ENCODE data around the gene CMTM8.

CMTM8 gene

DNA sequence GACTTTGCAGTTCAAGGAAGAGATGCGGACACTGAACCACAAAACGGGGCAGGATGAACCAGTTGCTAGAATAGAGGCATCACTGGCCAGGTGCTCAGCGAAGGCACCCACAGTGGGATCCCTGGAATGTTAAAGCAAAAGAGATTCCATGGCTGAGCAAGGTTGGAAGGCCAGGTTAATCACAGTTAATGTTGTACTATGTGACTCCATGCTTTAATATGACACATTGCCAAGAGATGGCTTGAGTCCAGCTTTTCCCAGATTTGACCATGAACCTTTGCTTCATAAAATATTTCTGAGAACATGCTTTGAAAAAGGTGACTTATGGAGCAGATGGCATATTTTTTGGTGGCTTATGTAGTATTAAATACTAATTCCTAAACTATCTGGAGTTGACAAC, 77.0 kb downstream of the CMTM8 start:
- H3K27me3 ChIP-seq (ENCODE audit: control insufficient read depth, insufficient read depth, low read length): no peaks in the 10 kb centered on the region
- H3K4me1 ChIP-seq (ENCODE audit: control insufficient read depth, insufficient read depth, low read length): no peaks in the 10 kb centered on the region
- no peaks in the 10 kb centered on the region for H3K36me3 ChIP-seq (ENCODE audit: control insufficient read depth, insufficient read depth, low read length)
- H3K9ac ChIP-seq (ENCODE audit: low read length): no peak overlapping the region
- H3K4me3 ChIP-seq (ENCODE audit: low read length): no peak overlapping the region
- no peaks in the 10 kb centered on the region for H3K9me3 ChIP-seq (ENCODE audit: control insufficient read depth, low read length)

GRCh38 chr3:32316319-32316718, 77.8 kb downstream of the CMTM8 start:
- no peak overlapping the region for H3K4me3 ChIP-seq (ENCODE audit: low read length)
- H3K9me3 ChIP-seq (ENCODE audit: control insufficient read depth, low read length): no peaks in the 10 kb centered on the region
- H3K4me1 ChIP-seq (ENCODE audit: control insufficient read depth, insufficient read depth, low read length): no peaks in the 10 kb centered on the region
- no peaks in the 10 kb centered on the region for H3K27me3 ChIP-seq (ENCODE audit: control insufficient read depth, insufficient read depth, low read length)
- H3K9ac ChIP-seq (ENCODE audit: low read length): no peak overlapping the region
- no peaks in the 10 kb centered on the region for H3K36me3 ChIP-seq (ENCODE audit: control insufficient read depth, insufficient read depth, low read length)

GRCh38 chr3:32316976-32317375, 78.5 kb downstream of the CMTM8 start:
- Histone ChIP-seq H3K36me3 (ENCODE audit: control insufficient read depth, insufficient read depth, low read length) (no peaks in the 10 kb centered on the region), H3K9ac (ENCODE audit: low read length) (no peak overlapping the region), H3K4me1 (ENCODE audit: control insufficient read depth, insufficient read depth, low read length) (no peaks in the 10 kb centered on the region), H3K27me3 (ENCODE audit: control insufficient read depth, insufficient read depth, low read length) (no peaks in the 10 kb centered on the region), H3K9me3 (ENCODE audit: control insufficient read depth, low read length) (no peaks in the 10 kb centered on the region), H3K4me3 (ENCODE audit: low read length) (no peak overlapping the region)

- no peak overlapping the region for H3K9ac ChIP-seq (ENCODE audit: low read length)
- H3K4me1 ChIP-seq (ENCODE audit: control insufficient read depth, insufficient read depth, low read length): no peaks in the 10 kb centered on the region
- H3K4me3 ChIP-seq (ENCODE audit: low read length): no peak overlapping the region
- no peaks in the 10 kb centered on the region for H3K27me3 ChIP-seq (ENCODE audit: control insufficient read depth, insufficient read depth, low read length)
- no peaks in the 10 kb centered on the region for H3K36me3 ChIP-seq (ENCODE audit: control insufficient read depth, insufficient read depth, low read length)
- H3K9me3 ChIP-seq (ENCODE audit: control insufficient read depth, low read length): no peaks in the 10 kb centered on the region
Observed at GRCh38 chr3:32319607-32320006, 81.1 kb downstream of the CMTM8 start.

DNA sequence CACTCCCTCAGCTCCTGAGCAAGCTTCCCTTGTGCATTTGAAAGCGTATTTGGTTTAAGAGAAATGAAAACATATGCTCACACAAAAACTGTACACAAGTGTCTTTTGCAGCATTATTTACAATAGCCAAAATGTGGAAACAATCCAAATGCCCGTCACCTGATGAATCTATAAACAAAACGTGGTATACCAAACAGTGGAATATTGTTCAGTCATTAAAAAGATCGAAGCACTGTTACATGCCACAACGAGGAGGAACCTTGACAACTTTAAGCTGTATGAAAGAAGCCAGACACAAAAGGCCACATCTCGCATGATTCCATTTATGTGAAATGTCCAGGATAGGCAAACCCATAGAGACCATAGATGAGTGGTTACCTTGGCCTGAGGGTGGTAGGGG, 81.6 kb downstream of the CMTM8 start:
- no peaks in the 10 kb centered on the region for H3K4me1 ChIP-seq (ENCODE audit: control insufficient read depth, insufficient read depth, low read length)
- no peaks in the 10 kb centered on the region for H3K27me3 ChIP-seq (ENCODE audit: control insufficient read depth, insufficient read depth, low read length)
- H3K36me3 ChIP-seq (ENCODE audit: control insufficient read depth, insufficient read depth, low read length): no peaks in the 10 kb centered on the region
- H3K9me3 ChIP-seq (ENCODE audit: control insufficient read depth, low read length): no peaks in the 10 kb centered on the region
- no peak overlapping the region for H3K4me3 ChIP-seq (ENCODE audit: low read length)
- H3K9ac ChIP-seq (ENCODE audit: low read length): no peak overlapping the region

DNA sequence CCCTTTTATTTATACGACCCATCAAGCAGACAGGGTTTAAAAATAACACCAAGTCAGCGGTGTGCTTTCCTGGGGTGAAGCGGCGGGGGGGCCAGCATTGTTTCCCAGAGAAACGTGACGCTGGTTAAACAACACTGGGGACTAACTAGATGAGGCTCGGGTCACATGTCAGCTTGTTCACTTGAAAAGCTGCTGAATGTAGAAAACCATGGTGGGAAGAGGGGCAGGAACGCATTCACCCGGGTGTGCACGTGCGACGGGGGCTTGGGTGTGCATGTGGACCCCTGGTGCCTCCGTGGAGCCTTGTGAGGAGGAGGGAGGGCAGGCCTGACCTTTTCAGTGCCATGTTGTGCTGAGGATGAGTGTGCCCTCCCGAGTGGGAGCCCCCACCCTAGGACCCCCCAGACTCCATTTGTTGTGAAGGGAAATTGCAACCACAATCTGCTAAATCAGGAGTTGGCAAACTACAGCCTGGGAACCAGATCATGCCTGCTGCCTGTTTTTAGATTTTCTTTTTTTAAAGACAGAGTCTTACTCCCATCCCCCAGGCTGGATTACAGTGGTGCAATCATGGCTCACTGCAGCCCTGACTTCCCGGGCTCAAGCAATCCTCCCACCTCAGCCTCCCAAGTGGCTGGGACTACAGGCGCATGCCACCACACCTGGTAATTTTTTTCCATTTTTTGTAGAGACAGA, 82.8 kb downstream of the CMTM8 start:
- no peak overlapping the region for H3K9ac ChIP-seq (ENCODE audit: low read length)
- no peak overlapping the region for H3K4me3 ChIP-seq (ENCODE audit: low read length)
- H3K9me3 ChIP-seq (ENCODE audit: control insufficient read depth, low read length): no peaks in the 10 kb centered on the region
- no peaks in the 10 kb centered on the region for H3K4me1 ChIP-seq (ENCODE audit: control insufficient read depth, insufficient read depth, low read length)
- H3K27me3 ChIP-seq (ENCODE audit: control insufficient read depth, insufficient read depth, low read length): no peaks in the 10 kb centered on the region
- H3K36me3 ChIP-seq (ENCODE audit: control insufficient read depth, insufficient read depth, low read length): no peaks in the 10 kb centered on the region

DNA sequence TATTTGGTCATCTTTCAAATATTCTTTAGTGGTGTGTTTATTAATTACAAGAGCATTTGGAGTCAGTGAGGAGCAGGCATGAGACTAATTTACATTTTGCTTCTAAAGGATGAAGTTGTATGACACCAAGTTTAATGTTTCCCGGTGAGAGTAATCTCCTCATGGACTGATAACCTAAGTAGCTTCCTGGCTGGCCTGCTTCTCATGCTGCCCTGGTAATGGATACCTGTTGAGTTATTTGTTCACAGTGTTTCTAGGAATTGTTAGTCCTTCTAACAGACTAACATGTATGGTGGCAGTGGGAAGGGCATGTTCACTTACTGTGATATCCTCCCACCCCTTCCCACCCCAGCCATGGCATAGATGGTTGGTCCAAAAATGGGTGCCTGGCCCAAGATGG, 83.8 kb downstream of the CMTM8 start:
- no peaks in the 10 kb centered on the region for H3K9me3 ChIP-seq (ENCODE audit: control insufficient read depth, low read length)
- no peaks in the 10 kb centered on the region for H3K27me3 ChIP-seq (ENCODE audit: control insufficient read depth, insufficient read depth, low read length)
- H3K9ac ChIP-seq (ENCODE audit: low read length): no peak overlapping the region
- H3K36me3 ChIP-seq (ENCODE audit: control insufficient read depth, insufficient read depth, low read length): no peaks in the 10 kb centered on the region
- no peak overlapping the region for H3K4me3 ChIP-seq (ENCODE audit: low read length)
- H3K4me1 ChIP-seq (ENCODE audit: control insufficient read depth, insufficient read depth, low read length): no peaks in the 10 kb centered on the region

- no peaks in the 10 kb centered on the region for H3K4me1 ChIP-seq (ENCODE audit: control insufficient read depth, insufficient read depth, low read length)
Observed at GRCh38 chr3:32323604-32324003, 85.1 kb downstream of the CMTM8 start.

GRCh38 chr3:32325201-32325600, 86.7 kb downstream of the CMTM8 start:
- no peak overlapping the region for H3K4me3 ChIP-seq (ENCODE audit: low read length)
- H3K36me3 ChIP-seq (ENCODE audit: control insufficient read depth, insufficient read depth, low read length): no peaks in the 10 kb centered on the region
- H3K4me1 ChIP-seq (ENCODE audit: control insufficient read depth, insufficient read depth, low read length): no peaks in the 10 kb centered on the region
- H3K27me3 ChIP-seq (ENCODE audit: control insufficient read depth, insufficient read depth, low read length): no peaks in the 10 kb centered on the region
- H3K9me3 ChIP-seq (ENCODE audit: control insufficient read depth, low read length): no peaks in the 10 kb centered on the region
- no peak overlapping the region for H3K9ac ChIP-seq (ENCODE audit: low read length)

More at GRCh38 chr3:32323604-32324003, 85.1 kb downstream of the CMTM8 start:
- no peak overlapping the region for H3K4me3 ChIP-seq (ENCODE audit: low read length)
- no peaks in the 10 kb centered on the region for H3K27me3 ChIP-seq (ENCODE audit: control insufficient read depth, insufficient read depth, low read length)
- no peaks in the 10 kb centered on the region for H3K36me3 ChIP-seq (ENCODE audit: control insufficient read depth, insufficient read depth, low read length)
- no peaks in the 10 kb centered on the region for H3K9me3 ChIP-seq (ENCODE audit: control insufficient read depth, low read length)
- H3K9ac ChIP-seq (ENCODE audit: low read length): no peak overlapping the region

DNA sequence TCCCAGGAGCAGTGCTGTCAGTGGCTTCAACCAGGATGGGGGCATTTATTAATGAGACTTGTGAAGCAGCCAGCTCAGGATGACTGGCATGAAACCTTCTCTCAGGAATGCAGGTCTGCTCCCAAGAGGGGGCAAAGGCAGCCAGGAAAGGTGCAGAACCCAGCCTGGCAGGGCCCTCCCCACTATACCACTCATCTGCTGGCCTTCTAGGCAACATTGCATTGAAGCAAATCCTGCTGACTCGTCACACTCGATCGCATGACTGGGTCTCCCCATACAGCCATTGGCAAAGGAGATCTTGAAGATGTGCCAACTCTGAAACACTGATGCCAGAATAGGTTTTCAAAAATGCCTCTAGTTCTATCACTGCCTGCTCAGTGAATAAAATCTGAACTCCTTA, 87.4 kb downstream of the CMTM8 start:
- Histone ChIP-seq H3K36me3 (ENCODE audit: control insufficient read depth, insufficient read depth, low read length) (no peaks in the 10 kb centered on the region), H3K4me3 (ENCODE audit: low read length) (no peak overlapping the region), H3K9ac (ENCODE audit: low read length) (no peak overlapping the region), H3K4me1 (ENCODE audit: control insufficient read depth, insufficient read depth, low read length) (no peaks in the 10 kb centered on the region), H3K27me3 (ENCODE audit: control insufficient read depth, insufficient read depth, low read length) (no peaks in the 10 kb centered on the region), H3K9me3 (ENCODE audit: control insufficient read depth, low read length) (no peaks in the 10 kb centered on the region)

DNA sequence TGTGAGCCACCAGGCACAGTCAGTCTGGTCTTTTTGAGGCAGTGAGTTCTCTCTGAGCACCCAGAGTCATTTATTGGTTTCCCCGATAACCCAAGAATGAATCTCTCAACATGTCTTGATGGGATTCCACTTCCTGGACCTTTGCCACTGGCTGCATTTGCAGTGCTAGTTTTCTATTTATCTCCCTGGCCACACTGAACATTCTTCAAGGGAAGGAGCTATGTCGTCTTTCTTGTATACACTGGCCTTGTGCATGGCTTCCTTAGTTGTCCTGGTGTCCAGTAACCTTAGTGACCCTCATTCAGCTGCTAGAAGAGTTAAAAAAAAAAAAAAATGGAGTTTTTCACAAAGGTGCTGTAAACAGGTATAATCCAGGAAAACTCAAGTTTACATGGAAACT, 88.3 kb downstream of the CMTM8 start:
- Histone ChIP-seq H3K4me3 (ENCODE audit: low read length) (no peak overlapping the region), H3K27me3 (ENCODE audit: control insufficient read depth, insufficient read depth, low read length) (no peaks in the 10 kb centered on the region), H3K36me3 (ENCODE audit: control insufficient read depth, insufficient read depth, low read length) (no peaks in the 10 kb centered on the region), H3K9ac (ENCODE audit: low read length) (no peak overlapping the region), H3K4me1 (ENCODE audit: control insufficient read depth, insufficient read depth, low read length) (no peaks in the 10 kb centered on the region), H3K9me3 (ENCODE audit: control insufficient read depth, low read length) (no peaks in the 10 kb centered on the region)

GRCh38 chr3:32334675-32335074, 96.2 kb downstream of the CMTM8 start:
- no peaks in the 10 kb centered on the region for H3K27me3 ChIP-seq (ENCODE audit: control insufficient read depth, insufficient read depth, low read length)
- no peaks in the 10 kb centered on the region for H3K36me3 ChIP-seq (ENCODE audit: control insufficient read depth, insufficient read depth, low read length)
- H3K9ac ChIP-seq (ENCODE audit: low read length): no peak overlapping the region
- no peak overlapping the region for H3K4me3 ChIP-seq (ENCODE audit: low read length)
- H3K9me3 ChIP-seq (ENCODE audit: control insufficient read depth, low read length): no peaks in the 10 kb centered on the region
- no peaks in the 10 kb centered on the region for H3K4me1 ChIP-seq (ENCODE audit: control insufficient read depth, insufficient read depth, low read length)

Data from mucosa of stomach (tissue), 1 donor.